Upper lobe of left lung (tissue), 4 donors: ENCODE results near the gene ZNF668.

ENCODE experiments used
- CTCF ChIP-seq, 6 experiments: fragments of 450-650 bp in 4 of 6; fragments of 200-600 bp in 2 of 6; sonication (generic) in 2 of 6; IDR thresholded peaks; one replicate each; pipeline ENCODE4 v1.5.1; 2016 to 2019; ENCODE audit warnings: antibody characterized with exemption in 6 of 6
- POLR2A ChIP-seq, 4 donors: fragments of 450-650 bp; IDR thresholded peaks; one replicate each; pipeline ENCODE4 v1.5.1; 2016 to 2017; ENCODE audit warnings: antibody characterized with exemption in 4 of 4, mild to moderate bottlenecking in 2 of 4
- POLR2AphosphoS5 ChIP-seq, 2 donors: sonication (generic); formaldehyde crosslinking; IDR thresholded peaks; one replicate each; pipeline ENCODE4 v1.5.1; 2017; ENCODE audit warnings: antibody characterized with exemption in 2 of 2

GRCh38 chr16:31063843-31064611, 10.0 kb downstream of the ZNF668 start:
- TF ChIP-seq CTCF (IDR thresholded peaks at IDR 0.05): no peak
- no peak for TF ChIP-seq POLR2A (IDR thresholded peaks at IDR 0.05)
- no peak for TF ChIP-seq POLR2AphosphoS5 (IDR thresholded peaks at IDR 0.05)
